GM18861 (cell line): ENCODE results near the gene GOLGA8B.
"Not testable (repeated sequence)": the region's sequence is repeated elsewhere in the genome, so short reads cannot be mapped to it uniquely, and the experiment has no call there.

Source experiments
- ATAC-seq: cut with Tn5 transposase; IDR thresholded peaks from one replicate; pipeline ENCODE4 v1.9.1; 2021; ENCODE audit not compliant: unreplicated experiment

Gene GOLGA8B

GRCh38 chr15:34598799-34599585, 15.5 kb upstream of the GOLGA8B start:
- no peak for ATAC-seq

- no peak for ATAC-seq
These were observed 13.9 kb upstream of the GOLGA8B start for GRCh38 chr15:34597316-34597715.

- no peak for ATAC-seq
These were observed 10.9 kb upstream of the GOLGA8B start for GRCh38 chr15:34594361-34594760.

- no peak for ATAC-seq
These were observed 7.9 kb upstream of the GOLGA8B start for GRCh38 chr15:34591306-34591705.

GRCh38 chr15:34588046-34588674, 4.7 kb upstream of the GOLGA8B start:
- ATAC-seq, result peak; percentile 38

- ATAC-seq, result not testable (repeated sequence)
These were observed 2.5 kb upstream of the GOLGA8B start for GRCh38 chr15:34585966-34586365.

GRCh38 chr15:34584996-34585395, 1.5 kb upstream of the GOLGA8B start:
- ATAC-seq, result no peak

- ATAC-seq, result no peak
These were observed 848 bp upstream of the GOLGA8B start for GRCh38 chr15:34584330-34584668.

- ATAC-seq, result peak; percentile 5
These were observed 735 bp downstream of the GOLGA8B start for GRCh38 chr15:34582461-34583371.

GRCh38 chr15:34581687-34582460, 1.6 kb downstream of the GOLGA8B start:
- not testable (repeated sequence) for ATAC-seq

- no peak for ATAC-seq
These were observed 2.4 kb downstream of the GOLGA8B start for GRCh38 chr15:34581043-34581365.

- not testable (repeated sequence) for ATAC-seq
These were observed 3.0 kb downstream of the GOLGA8B start for GRCh38 chr15:34580251-34581042.

GRCh38 chr15:34578283-34578674, 5.2 kb downstream of the GOLGA8B start:
- no peak for ATAC-seq

- not testable (repeated sequence) for ATAC-seq
These were observed 5.7 kb downstream of the GOLGA8B start for GRCh38 chr15:34577658-34578282.

GRCh38 chr15:34575035-34575434, 8.4 kb downstream of the GOLGA8B start:
- ATAC-seq, result not testable (repeated sequence)

- not testable (repeated sequence) for ATAC-seq
These were observed 10.5 kb downstream of the GOLGA8B start for GRCh38 chr15:34572921-34573320.

GRCh38 chr15:34572019-34572641, 11.3 kb downstream of the GOLGA8B start:
- ATAC-seq, result not testable (repeated sequence)

- ATAC-seq, result not testable (repeated sequence)
These were observed 13.6 kb downstream of the GOLGA8B start for GRCh38 chr15:34569670-34570396.
